DLD1 (cell line): Measurements from ENCODE around the gene RIMS1.

Source experiments
- in situ Hi-C: cut with HindIII; loops from 2 replicates; pipeline ENCODE4 v1.10.0; 2017; ENCODE audit warnings: low sequenced_read_pairs

RIMS1 gene

GRCh38 chr6:72406517-72406916, 520.2 kb downstream of the RIMS1 start:
- in situ Hi-C loops = loop anchor here (25.0 kb wide), 1 partner anchor 731 kb away; no protein-coding TSS in a partner anchor

GRCh38 chr6:72410769-72411168, 524.4 kb downstream of the RIMS1 start:
- in situ Hi-C loops = loop anchor here (25.0 kb wide), 1 partner anchor 727 kb away; no protein-coding TSS in a partner anchor

- in situ Hi-C loops = loop anchor here (25.0 kb wide), 1 partner anchor 725 kb away; no protein-coding TSS in a partner anchor
Observed at GRCh38 chr6:72411872-72412708, 525.7 kb downstream of the RIMS1 start.

GRCh38 chr6:72412709-72413044, 526.3 kb downstream of the RIMS1 start:
- in situ Hi-C loops = loop anchor here (25.0 kb wide), 1 partner anchor 725 kb away; no protein-coding TSS in a partner anchor

GRCh38 chr6:72413884-72414283, 527.5 kb downstream of the RIMS1 start:
- in situ Hi-C loops = loop anchor here (25.0 kb wide), 1 partner anchor 723 kb away; no protein-coding TSS in a partner anchor

- in situ Hi-C loops = loop anchor here (25.0 kb wide), 1 partner anchor 723 kb away; no protein-coding TSS in a partner anchor
Observed at GRCh38 chr6:72414657-72415056, 528.3 kb downstream of the RIMS1 start.

- in situ Hi-C loops = loop anchor here (25.0 kb wide), 1 partner anchor 720 kb away; no protein-coding TSS in a partner anchor
Observed at GRCh38 chr6:72416744-72417465, 530.6 kb downstream of the RIMS1 start.

- in situ Hi-C loops = loop anchor here (25.0 kb wide), 1 partner anchor 720 kb away; no protein-coding TSS in a partner anchor
Observed at GRCh38 chr6:72417759-72418158, 531.4 kb downstream of the RIMS1 start.

- in situ Hi-C loops = loop anchor here (25.0 kb wide), 1 partner anchor 719 kb away; no protein-coding TSS in a partner anchor
Observed at GRCh38 chr6:72418495-72418894, 532.1 kb downstream of the RIMS1 start.

GRCh38 chr6:72419966-72420365, 533.6 kb downstream of the RIMS1 start:
- in situ Hi-C loops = loop anchor here (25.0 kb wide), 1 partner anchor 717 kb away; no protein-coding TSS in a partner anchor

- in situ Hi-C loops = loop anchor here (25.0 kb wide), 1 partner anchor 717 kb away; no protein-coding TSS in a partner anchor
Observed at GRCh38 chr6:72420409-72420808, 534.1 kb downstream of the RIMS1 start.

- in situ Hi-C loops = loop anchor here (25.0 kb wide), 1 partner anchor 716 kb away; no protein-coding TSS in a partner anchor
Observed at GRCh38 chr6:72421387-72421786, 535.0 kb downstream of the RIMS1 start.

GRCh38 chr6:72422171-72422570, 535.8 kb downstream of the RIMS1 start:
- in situ Hi-C loops = loop anchor here (25.0 kb wide), 1 partner anchor 715 kb away; no protein-coding TSS in a partner anchor

- in situ Hi-C loops = loop anchor here (25.0 kb wide), 1 partner anchor 713 kb away; no protein-coding TSS in a partner anchor
Observed at GRCh38 chr6:72424476-72424875, 538.1 kb downstream of the RIMS1 start.

GRCh38 chr6:72425003-72425681, 538.8 kb downstream of the RIMS1 start:
- in situ Hi-C loops = no loop called here

- in situ Hi-C loops = no loop called here
Observed at GRCh38 chr6:72440611-72441010, 554.3 kb downstream of the RIMS1 start.

GRCh38 chr6:72446430-72446829, 560.1 kb downstream of the RIMS1 start:
- in situ Hi-C loops = no loop called here
